ENCODE results near the gene BCORL1.

The BCORL1 gene

GRCh38 chrX:129965166-129965565 lies 17.3 kb upstream of the BCORL1 start:
- Histone ChIP-seq H4K20me1 (ENCODE audit: insufficient read depth, low read length) (no peaks in the 10 kb centered on the region), H3K4me2 (ENCODE audit: low read length) (no peak overlapping the region), H3K4me1 (ENCODE audit: low read length) (peaks cover 10% of the 10 kb centered on the region; the same call in 1 of the 2 replicates), H3K36me3 (replicated peaks; ENCODE audit: low read depth, low read length) (no peaks in the 10 kb centered on the region), H3K27me3 (ENCODE audit: low read depth, low read length) (no peaks in the 10 kb centered on the region), H3K9me3 (ENCODE audit: insufficient read depth, low read length) (no peaks in the 10 kb centered on the region), H2AFZ (ENCODE audit: low read depth, low read length) (no peak overlapping the region), H3K9ac (ENCODE audit: low read length) (no peak overlapping the region), H3K79me2 (ENCODE audit: low read length) (no peaks in the 10 kb centered on the region), H3K27ac (ENCODE audit: low read length) (no peak overlapping the region), H3K4me3 (ENCODE audit: low read length) (no peak overlapping the region)
- no peak for TF ChIP-seq EZH2phosphoT487 (IDR thresholded peaks at IDR 0.05; ENCODE audit: low read depth)
- TF ChIP-seq CTCF (IDR thresholded peaks at IDR 0.05; ENCODE audit: low read depth, low read length), result no peak

GRCh38 chrX:129968968-129969367 lies 13.5 kb upstream of the BCORL1 start:
- no peak overlapping the region for H3K9ac ChIP-seq (ENCODE audit: low read length)
- H4K20me1 ChIP-seq (ENCODE audit: insufficient read depth, low read length), result no peaks in the 10 kb centered on the region
- no peaks in the 10 kb centered on the region for H3K9me3 ChIP-seq (ENCODE audit: insufficient read depth, low read length)
- no peaks in the 10 kb centered on the region for H3K27me3 ChIP-seq (ENCODE audit: low read depth, low read length)
- no peak overlapping the region for H3K4me2 ChIP-seq (ENCODE audit: low read length)
- no peaks in the 10 kb centered on the region for H3K36me3 ChIP-seq (replicated peaks; ENCODE audit: low read depth, low read length)
- H3K27ac ChIP-seq (ENCODE audit: low read length), result no peak overlapping the region
- H2AFZ ChIP-seq (ENCODE audit: low read depth, low read length), result no peak overlapping the region
- TF ChIP-seq CTCF (IDR thresholded peaks at IDR 0.05; ENCODE audit: low read depth, low read length) (no peak), EZH2phosphoT487 (IDR thresholded peaks at IDR 0.05; ENCODE audit: low read depth) (no peak)
- no peaks in the 10 kb centered on the region for H3K4me1 ChIP-seq (ENCODE audit: low read length)
- no peak overlapping the region for H3K4me3 ChIP-seq (ENCODE audit: low read length)
- no peaks in the 10 kb centered on the region for H3K79me2 ChIP-seq (ENCODE audit: low read length)

GRCh38 chrX:129976441-129976840 lies 6.0 kb upstream of the BCORL1 start:
- Histone ChIP-seq H3K9ac (ENCODE audit: low read length) (no peak overlapping the region), H3K4me3 (ENCODE audit: low read length) (no peak overlapping the region), H4K20me1 (ENCODE audit: insufficient read depth, low read length) (no peaks in the 10 kb centered on the region), H3K27me3 (ENCODE audit: low read depth, low read length) (no peaks in the 10 kb centered on the region), H2AFZ (ENCODE audit: low read depth, low read length) (no peak overlapping the region), H3K4me1 (ENCODE audit: low read length) (no peaks in the 10 kb centered on the region), H3K4me2 (ENCODE audit: low read length) (no peak overlapping the region), H3K27ac (ENCODE audit: low read length) (no peak overlapping the region), H3K9me3 (ENCODE audit: insufficient read depth, low read length) (no peaks in the 10 kb centered on the region), H3K79me2 (ENCODE audit: low read length) (0 out of 2 replicates have a peak, but pooled peaks cover 3% of the 10 kb centered on the region), H3K36me3 (replicated peaks; ENCODE audit: low read depth, low read length) (no peaks in the 10 kb centered on the region)
- TF ChIP-seq EZH2phosphoT487 (IDR thresholded peaks at IDR 0.05; ENCODE audit: low read depth), result no peak
- TF ChIP-seq CTCF (IDR thresholded peaks at IDR 0.05; ENCODE audit: low read depth, low read length), result no peak

- peaks cover under 1% of the 10 kb centered on the region; the same call in 1 of the 2 replicates for H3K4me1 ChIP-seq (ENCODE audit: low read length)
- H3K27ac ChIP-seq (ENCODE audit: low read length), result no peak overlapping the region
- TF ChIP-seq CTCF (IDR thresholded peaks at IDR 0.05; ENCODE audit: low read depth, low read length) (no peak), EZH2phosphoT487 (IDR thresholded peaks at IDR 0.05; ENCODE audit: low read depth) (no peak)
- no peaks in the 10 kb centered on the region for H3K9me3 ChIP-seq (ENCODE audit: insufficient read depth, low read length)
- H3K4me3 ChIP-seq (ENCODE audit: low read length), result no peak overlapping the region
- H3K9ac ChIP-seq (ENCODE audit: low read length), result peak overlapping the region; percentile 79
- H3K79me2 ChIP-seq (ENCODE audit: low read length), result 0 out of 2 replicates have a peak, but pooled peaks cover 4% of the 10 kb centered on the region
- H3K27me3 ChIP-seq (ENCODE audit: low read depth, low read length), result no peaks in the 10 kb centered on the region
- no peaks in the 10 kb centered on the region for H3K36me3 ChIP-seq (replicated peaks; ENCODE audit: low read depth, low read length)
- H3K4me2 ChIP-seq (ENCODE audit: low read length), result peak overlapping the region; percentile 88; the same call in 1 of the 2 replicates
- no peak overlapping the region for H2AFZ ChIP-seq (ENCODE audit: low read depth, low read length)
- H4K20me1 ChIP-seq (ENCODE audit: insufficient read depth, low read length), result peaks cover 1% of the 10 kb centered on the region; the same call in 1 of the 2 replicates
These were observed 3.1 kb upstream of the BCORL1 start for GRCh38 chrX:129979207-129979920.

Measured in OCI-LY3 (cell line).